Nucleus accumbens (tissue), 56 donors: ENCODE measurements around the gene TMEM221.

ENCODE experiments used
- DNase-seq, 56 donors: peaks; one replicate each; lab custom pipeline; 2025; lab: John Stamatoyannopoulos, UW

TMEM221 gene

GRCh38 chr19:17448131-17448967 is at the start of gene TMEM221:
Gene TMEM221 (minus strand): TSS chr19:17448668. CDS start chr19:17448462, 206 bp downstream.
- peak in 8 of 56 donors; percentile 5 to 42 (median 15) for DNase-seq

- DNase-seq, result peak in 1 of 56 donors; percentile 18
Measured at GRCh38 chr19:17497149-17497798, 48.8 kb upstream of the TMEM221 start.

DNA sequence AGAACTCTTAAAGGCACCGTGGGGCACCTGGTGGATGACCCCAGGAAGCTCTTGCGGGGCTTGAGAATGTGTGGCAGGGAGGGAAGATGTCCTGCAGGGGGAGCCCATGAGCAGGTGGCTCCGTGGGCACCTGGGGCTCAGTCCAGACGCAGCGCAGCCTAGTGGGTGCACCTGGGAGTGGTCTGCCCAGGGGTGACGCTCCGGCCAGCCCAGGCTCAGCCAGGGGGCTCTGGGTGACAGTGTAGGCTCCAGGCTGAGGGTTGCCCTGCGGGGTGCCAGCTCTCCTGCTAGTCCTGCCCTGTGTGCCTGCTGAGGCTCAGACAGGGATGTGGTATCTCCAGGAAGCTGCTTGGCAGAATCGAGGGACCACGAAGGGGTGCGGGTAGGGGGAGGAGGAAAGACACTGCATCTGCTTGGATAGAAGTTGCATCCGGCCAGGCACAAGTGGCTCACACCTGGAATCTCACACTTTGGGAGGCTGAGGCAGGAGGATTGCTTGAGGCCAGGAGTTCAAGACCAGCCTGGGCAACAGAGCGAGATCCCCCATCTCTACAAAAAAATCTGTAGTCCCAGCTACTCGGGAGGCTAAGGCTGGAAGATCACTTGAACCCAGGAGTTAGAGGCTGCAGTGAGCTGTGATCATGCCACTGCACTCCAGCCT is 48.0 kb upstream of the TMEM221 start:
- peak in 35 of 56 donors; percentile 8 to 70 (median 24) for DNase-seq

GRCh38 chr19:17495639-17496296 is 47.3 kb upstream of the TMEM221 start:
- no peak for DNase-seq

DNA sequence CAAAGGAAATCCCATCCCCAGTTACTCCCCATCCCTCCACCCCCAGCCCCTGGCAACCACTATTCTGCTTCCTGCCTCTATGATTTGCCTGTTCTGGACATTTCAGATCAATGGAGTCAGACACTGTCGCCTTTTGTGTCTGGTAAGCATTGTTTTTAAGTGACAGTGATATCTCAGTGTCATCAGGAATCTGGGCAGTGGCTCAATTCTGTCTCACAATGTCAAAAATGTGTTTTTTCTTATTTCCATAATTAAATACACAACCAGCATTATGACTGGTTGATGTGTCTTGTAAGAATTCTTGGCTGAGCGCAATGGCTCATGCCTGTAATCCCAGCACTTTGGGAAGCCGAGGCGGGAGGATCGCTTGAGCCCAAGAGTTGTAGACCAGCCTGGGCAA is 42.8 kb upstream of the TMEM221 start:
- DNase-seq, result peak in 8 of 56 donors; percentile 12 to 33 (median 19)

GRCh38 chr19:17490411-17490810 is 41.9 kb upstream of the TMEM221 start:
- no peak for DNase-seq

DNA sequence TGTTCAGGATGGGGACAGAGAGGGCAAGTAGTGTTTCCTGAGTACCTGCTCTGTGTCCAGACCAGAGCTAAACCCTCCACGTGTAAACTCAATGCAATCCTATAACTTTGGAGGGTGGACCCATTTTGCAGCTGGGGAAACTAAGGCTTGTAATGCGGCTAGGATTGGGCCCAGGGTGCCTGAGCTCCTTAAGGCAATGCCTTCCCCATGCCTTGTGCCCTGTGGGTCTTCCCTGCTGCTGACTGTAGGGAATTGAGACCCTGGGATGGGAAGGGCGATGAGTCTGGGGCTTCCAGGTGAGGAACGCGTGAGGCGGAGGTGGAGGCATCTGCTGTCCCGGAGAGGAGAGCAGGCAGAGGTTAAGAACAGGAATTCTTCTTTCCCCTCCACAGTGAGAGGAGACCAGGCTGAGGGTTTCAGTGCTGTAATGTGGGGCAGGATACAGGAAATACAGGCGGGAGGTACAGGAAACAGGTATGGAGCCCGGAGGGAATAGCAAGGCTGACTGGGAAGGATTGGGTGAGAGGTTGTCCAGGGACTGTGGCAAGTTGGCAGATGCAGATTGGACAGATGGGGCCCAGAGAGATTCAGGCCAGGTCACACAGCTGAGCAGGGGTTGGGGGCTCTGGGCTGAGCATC is 41.0 kb upstream of the TMEM221 start:
- DNase-seq, result no peak

- no peak for DNase-seq
Measured at GRCh38 chr19:17488593-17489391, 40.3 kb upstream of the TMEM221 start.

GRCh38 chr19:17487284-17488121 is 39.0 kb upstream of the TMEM221 start:
- no peak for DNase-seq

GRCh38 chr19:17486545-17487240 is 38.2 kb upstream of the TMEM221 start:
- no peak for DNase-seq

DNA sequence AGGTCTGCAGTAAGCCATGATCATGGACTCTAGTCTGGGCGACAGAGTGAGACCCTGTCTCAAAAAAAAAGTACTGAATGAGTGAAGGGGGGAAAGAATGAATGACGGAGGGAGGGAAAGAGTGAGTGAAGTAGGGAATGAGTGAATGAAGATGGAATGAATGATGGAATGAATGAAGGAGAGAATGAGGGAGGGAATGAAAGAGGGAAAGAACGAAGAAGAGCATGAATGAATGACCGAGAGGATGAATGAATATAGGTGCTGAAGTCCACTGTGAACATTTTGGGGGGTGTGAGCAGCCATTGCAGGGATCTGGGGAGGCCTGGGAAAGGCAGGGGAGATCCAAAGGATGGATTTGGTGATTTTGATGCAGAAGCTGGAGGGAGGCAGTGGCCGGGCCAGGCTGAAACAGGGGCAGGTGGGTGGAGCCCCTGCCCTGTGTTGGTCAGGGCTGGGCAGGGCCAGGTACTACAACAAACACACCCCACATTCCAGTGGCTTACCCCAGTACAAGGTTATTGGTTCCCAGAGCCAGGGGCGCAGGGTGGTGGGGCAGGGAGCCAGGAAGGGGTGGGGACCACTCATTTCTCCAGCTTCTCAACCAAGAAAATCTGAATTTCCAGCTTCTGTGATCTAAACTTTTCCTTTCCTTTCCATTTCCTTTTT is 36.2 kb upstream of the TMEM221 start:
- no peak for DNase-seq

GRCh38 chr19:17483605-17484002 is 35.1 kb upstream of the TMEM221 start:
- no peak for DNase-seq

- DNase-seq, result no peak
Measured at GRCh38 chr19:17482877-17483604, 34.6 kb upstream of the TMEM221 start.

- no peak for DNase-seq
Measured at GRCh38 chr19:17481986-17482385, 33.5 kb upstream of the TMEM221 start.

- DNase-seq, result peak in 33 of 56 donors; percentile 6 to 78 (median 39)
Measured at GRCh38 chr19:17479325-17479791, 30.9 kb upstream of the TMEM221 start.

DNA sequence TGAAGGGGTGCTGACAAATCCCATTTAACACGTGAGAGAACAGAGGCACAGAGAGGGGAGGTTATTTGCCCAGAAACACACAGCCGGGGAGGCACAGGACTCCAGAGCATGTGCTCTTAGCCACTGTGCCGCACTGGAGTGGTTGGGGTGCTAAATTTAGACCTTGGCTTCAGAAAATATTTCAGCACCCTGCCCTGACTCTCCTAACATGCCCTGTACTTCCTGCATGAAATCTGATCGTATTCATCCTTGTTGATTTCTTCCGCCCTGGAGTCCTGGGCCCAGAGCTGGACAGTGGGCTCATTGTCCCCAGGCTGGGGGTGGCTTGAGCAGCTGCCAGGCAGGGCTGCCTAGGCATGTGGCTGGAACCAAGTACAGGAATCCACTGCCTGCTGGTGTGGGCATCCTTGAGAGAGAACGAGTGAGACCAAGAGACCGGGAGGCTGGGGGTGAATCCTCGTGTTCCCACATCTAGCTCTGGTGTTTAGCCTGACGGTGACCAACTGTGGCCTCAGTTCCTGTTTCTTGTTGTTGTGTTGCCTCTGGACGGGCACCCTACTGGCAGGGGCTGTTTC is 27.2 kb upstream of the TMEM221 start:
- peak; percentile 26 to 94 (median 86) for DNase-seq
